A204.1 (cell line): ENCODE data around the gene INPP5A.
"Not testable (repeated sequence)": the region's sequence is repeated elsewhere in the genome, so short reads cannot be mapped to it uniquely, and the experiment has no call there.

Experiments
- FAIRE-seq: peaks from 2 replicates; lab custom pipeline; 2012; peaks lifted over from hg19 to GRCh38; lab: Jason Lieb, UNC

INPP5A gene

GRCh38 chr10:132770061-132771021 is 232.8 kb downstream of the INPP5A start:
- FAIRE-seq: no peak

GRCh38 chr10:132772816-132773215 is 235.2 kb downstream of the INPP5A start:
- FAIRE-seq: not testable (repeated sequence)

- FAIRE-seq: no peak
These were observed 236.8 kb downstream of the INPP5A start for GRCh38 chr10:132774181-132774901.

- FAIRE-seq: no peak
These were observed 237.6 kb downstream of the INPP5A start for GRCh38 chr10:132774902-132775863.

- FAIRE-seq: no peak
These were observed 238.6 kb downstream of the INPP5A start for GRCh38 chr10:132776186-132776585.

GRCh38 chr10:132776821-132777220 is 239.2 kb downstream of the INPP5A start:
- no peak for FAIRE-seq

GRCh38 chr10:132777441-132777840 is 239.9 kb downstream of the INPP5A start:
- no peak for FAIRE-seq

- FAIRE-seq: no peak
These were observed 242.1 kb downstream of the INPP5A start for GRCh38 chr10:132779549-132780294.

- no peak for FAIRE-seq
These were observed 242.8 kb downstream of the INPP5A start for GRCh38 chr10:132780356-132780755.

- no peak for FAIRE-seq
These were observed 244.0 kb downstream of the INPP5A start for GRCh38 chr10:132781556-132781955.

- FAIRE-seq: no peak
These were observed 245.8 kb downstream of the INPP5A start for GRCh38 chr10:132783165-132783939.

GRCh38 chr10:132783940-132784865 is 246.6 kb downstream of the INPP5A start:
- no peak for FAIRE-seq

- no peak for FAIRE-seq
These were observed 247.5 kb downstream of the INPP5A start for GRCh38 chr10:132784866-132785722.

GRCh38 chr10:132785723-132786475 is 248.3 kb downstream of the INPP5A start, which contains the start of gene NKX6-2:
Gene NKX6-2, minus strand, starts transcription at chr10:132786147. Its CDS starts 199 bp downstream, at chr10:132785948.
- FAIRE-seq: no peak

GRCh38 chr10:132786476-132786883 is 248.9 kb downstream of the INPP5A start:
- FAIRE-seq: no peak

- FAIRE-seq: no peak
These were observed 249.4 kb downstream of the INPP5A start for GRCh38 chr10:132786884-132787494.
